ENCODE results near the gene LDLRAD2.

Gene LDLRAD2

GRCh38 chr1:21813542-21813941 is 1.5 kb downstream of the LDLRAD2 start:
- TF ChIP-seq FOXK2 (IDR thresholded peaks at IDR 0.05) = no peak
- TF ChIP-seq HDGF (IDR thresholded peaks at IDR 0.05; ENCODE audit: borderline replicate concordance) = no peak
- TF ChIP-seq ELF4 (IDR thresholded peaks at IDR 0.05) = no peak
- no peak for TF ChIP-seq ARNT (IDR thresholded peaks at IDR 0.05)
- TF ChIP-seq BHLHE40 (IDR thresholded peaks at IDR 0.05; ENCODE audit: borderline replicate concordance) = no peak
- TF ChIP-seq LEF1 (IDR thresholded peaks at IDR 0.05; ENCODE audit: borderline replicate concordance) = no peak
- no peak for TF ChIP-seq PKNOX1 (IDR thresholded peaks at IDR 0.05)
- TF ChIP-seq CTBP1 (IDR thresholded peaks at IDR 0.05; ENCODE audit: borderline replicate concordance) = no peak
- no peak for TF ChIP-seq SUZ12 (IDR thresholded peaks at IDR 0.05)
- TF ChIP-seq TARDBP (IDR thresholded peaks at IDR 0.05) = no peak
- no peak for TF ChIP-seq L3MBTL2 (conservative IDR thresholded peaks at IDR 0.05)
- no peak for TF ChIP-seq NFRKB (IDR thresholded peaks at IDR 0.05)
- TF ChIP-seq ZNF384 (IDR thresholded peaks at IDR 0.05) = no peak
- TF ChIP-seq FOXM1 (IDR thresholded peaks at IDR 0.05; ENCODE audit: borderline replicate concordance) = no peak
- TF ChIP-seq FOXA1 (IDR thresholded peaks at IDR 0.05) = no peak
- no peak for TF ChIP-seq SP1 (IDR thresholded peaks at IDR 0.05)
- ChIA-PET CTCF (interaction anchor here (0.7 kb wide), 1 partner anchor 146 kb away, joined by 7 read pairs; no protein-coding TSS in a partner anchor), POLR2A (no interaction called here)
- no peak for DNase-seq (ENCODE audit: extremely low spot score)

GRCh38 chr1:21814241-21814918 is 2.3 kb downstream of the LDLRAD2 start:
- no peak for DNase-seq (ENCODE audit: extremely low spot score)
- ChIA-PET POLR2A (no interaction called here), CTCF (no interaction called here)
- TF ChIP-seq L3MBTL2 (conservative IDR thresholded peaks at IDR 0.05) = no peak
- TF ChIP-seq FOXK2 (IDR thresholded peaks at IDR 0.05) = no peak

GRCh38 chr1:21814981-21815582 is 3.0 kb downstream of the LDLRAD2 start:
- TF ChIP-seq FOXM1 (IDR thresholded peaks at IDR 0.05; ENCODE audit: borderline replicate concordance) (no peak), ZNF384 (IDR thresholded peaks at IDR 0.05) (no peak), PKNOX1 (IDR thresholded peaks at IDR 0.05) (no peak), CTBP1 (IDR thresholded peaks at IDR 0.05; ENCODE audit: borderline replicate concordance) (no peak), FOXK2 (IDR thresholded peaks at IDR 0.05) (no peak), HDGF (IDR thresholded peaks at IDR 0.05; ENCODE audit: borderline replicate concordance) (no peak), SP1 (IDR thresholded peaks at IDR 0.05) (no peak), ELF4 (IDR thresholded peaks at IDR 0.05) (no peak), TARDBP (IDR thresholded peaks at IDR 0.05) (no peak), L3MBTL2 (conservative IDR thresholded peaks at IDR 0.05) (no peak), ARNT (IDR thresholded peaks at IDR 0.05) (no peak), NFRKB (IDR thresholded peaks at IDR 0.05) (no peak), FOXA1 (IDR thresholded peaks at IDR 0.05) (no peak), BHLHE40 (IDR thresholded peaks at IDR 0.05; ENCODE audit: borderline replicate concordance) (no peak), LEF1 (IDR thresholded peaks at IDR 0.05; ENCODE audit: borderline replicate concordance) (no peak), SUZ12 (IDR thresholded peaks at IDR 0.05) (no peak)
- DNase-seq (ENCODE audit: extremely low spot score) = no peak
- ChIA-PET POLR2A (no interaction called here), CTCF (no interaction called here)

- ChIA-PET POLR2A (no interaction called here), CTCF (no interaction called here)
- DNase-seq (ENCODE audit: extremely low spot score) = no peak
- TF ChIP-seq PKNOX1 (IDR thresholded peaks at IDR 0.05) (no peak), SP1 (IDR thresholded peaks at IDR 0.05) (no peak), HDGF (IDR thresholded peaks at IDR 0.05; ENCODE audit: borderline replicate concordance) (no peak), FOXK2 (IDR thresholded peaks at IDR 0.05) (no peak), L3MBTL2 (conservative IDR thresholded peaks at IDR 0.05) (no peak), BHLHE40 (IDR thresholded peaks at IDR 0.05; ENCODE audit: borderline replicate concordance) (no peak), SUZ12 (IDR thresholded peaks at IDR 0.05) (no peak), LEF1 (IDR thresholded peaks at IDR 0.05; ENCODE audit: borderline replicate concordance) (no peak), ZNF384 (IDR thresholded peaks at IDR 0.05) (no peak), ELF4 (IDR thresholded peaks at IDR 0.05) (no peak), FOXA1 (IDR thresholded peaks at IDR 0.05) (no peak), ARNT (IDR thresholded peaks at IDR 0.05) (no peak), NFRKB (IDR thresholded peaks at IDR 0.05) (no peak), CTBP1 (IDR thresholded peaks at IDR 0.05; ENCODE audit: borderline replicate concordance) (no peak), FOXM1 (IDR thresholded peaks at IDR 0.05; ENCODE audit: borderline replicate concordance) (no peak), TARDBP (IDR thresholded peaks at IDR 0.05) (no peak)
Observed at GRCh38 chr1:21815724-21816321, 3.8 kb downstream of the LDLRAD2 start.

GRCh38 chr1:21816602-21817302 is 4.7 kb downstream of the LDLRAD2 start:
- TF ChIP-seq ELF4 (IDR thresholded peaks at IDR 0.05) (no peak), FOXK2 (IDR thresholded peaks at IDR 0.05) (no peak), LEF1 (IDR thresholded peaks at IDR 0.05; ENCODE audit: borderline replicate concordance) (no peak), ARNT (IDR thresholded peaks at IDR 0.05) (no peak), BHLHE40 (IDR thresholded peaks at IDR 0.05; ENCODE audit: borderline replicate concordance) (no peak), SP1 (IDR thresholded peaks at IDR 0.05) (no peak), NFRKB (IDR thresholded peaks at IDR 0.05) (no peak), CTBP1 (IDR thresholded peaks at IDR 0.05; ENCODE audit: borderline replicate concordance) (no peak), ZNF384 (IDR thresholded peaks at IDR 0.05) (no peak), SUZ12 (IDR thresholded peaks at IDR 0.05) (no peak), PKNOX1 (IDR thresholded peaks at IDR 0.05) (no peak), FOXA1 (IDR thresholded peaks at IDR 0.05) (no peak), L3MBTL2 (conservative IDR thresholded peaks at IDR 0.05) (no peak), FOXM1 (IDR thresholded peaks at IDR 0.05; ENCODE audit: borderline replicate concordance) (no peak)
- DNase-seq (ENCODE audit: extremely low spot score) = no peak
- CTCF ChIA-PET = no interaction called here
- POLR2A ChIA-PET = no interaction called here
